H1 (cell line): ENCODE measurements around the gene BMI1. TPM values are rescaled to one million over a fixed set of nuclear protein-coding genes. Genes with fewer than 3 reads are reported as not detected.

ENCODE experiments used
- CTCF ChIA-PET: fragments of 300-600 bp; sonication (Branson Sonifier 250); formaldehyde crosslinking; loops from one replicate; lab custom pipeline; 2021; ENCODE audit not compliant: partially characterized antibody; lab: Charles Lee
- POLR2A ChIA-PET: fragments of 300-600 bp; sonication (Branson Sonifier 250); formaldehyde crosslinking; loops from one replicate; lab custom pipeline; 2021; ENCODE audit warnings: inconsistent platforms; ENCODE audit not compliant: partially characterized antibody; lab: Charles Lee
- DNase-seq, 2 experiments: peaks; one replicate each; pipeline versions ENCODE4 v3.0.0 to v3.0.0-alpha.2; 2010 to 2022; ENCODE audit warnings: low spot score in 2 of 2, low read depth in 1 of 2, mixed read lengths in 1 of 2
- FAIRE-seq: peaks from 2 replicates; lab custom pipeline; 2011; peaks lifted over from hg19 to GRCh38; lab: Jason Lieb, UNC
- H2AFZ ChIP-seq: 2 replicates; pipeline ENCODE4 v1.8.1; 2012; ENCODE audit warnings: low read length, inconsistent platforms
- H2AK5ac ChIP-seq: 2 replicates; pipeline ENCODE4 v1.6.1; 2013; ENCODE audit warnings: low read depth, low read length
- H2BK120ac ChIP-seq: replicated peaks from 2 replicates; pipeline ENCODE3; 2013; ENCODE audit warnings: low read depth, low read length, inconsistent platforms
- H2BK12ac ChIP-seq: 2 replicates; pipeline ENCODE4 v1.6.1; 2013; ENCODE audit warnings: low read depth, low read length
- H2BK15ac ChIP-seq: 2 replicates; pipeline ENCODE4 v1.6.1; 2013; ENCODE audit warnings: low read length
- H2BK20ac ChIP-seq: 2 replicates; pipeline ENCODE4 v1.6.1; 2013; ENCODE audit warnings: low read length
- H2BK5ac ChIP-seq: 2 replicates; pipeline ENCODE4 v1.6.1; 2013; ENCODE audit warnings: low read depth, low read length
- H3K14ac ChIP-seq: 2 replicates; pipeline ENCODE4 v1.6.1; 2013; ENCODE audit warnings: inconsistent platforms; ENCODE audit not compliant: insufficient read length
- H3K18ac ChIP-seq: 2 replicates; pipeline ENCODE4 v1.6.1; 2013; ENCODE audit warnings: low read length; ENCODE audit errors: extremely low read depth
- H3K23ac ChIP-seq: 2 replicates; pipeline ENCODE4 v1.6.1; 2013; ENCODE audit warnings: inconsistent platforms; ENCODE audit not compliant: insufficient read length
- H3K23me2 ChIP-seq: 2 replicates; pipeline ENCODE4 v1.6.1; 2013; ENCODE audit warnings: low read depth, low read length
- H3K27ac ChIP-seq: 2 replicates; pipeline ENCODE4 v1.6.1; 2011; ENCODE audit warnings: low read depth, low read length, inconsistent platforms
- H3K27me3 ChIP-seq, 4 experiments: replicated peaks in 1 of 4; 1 replicate in 1 of 4; 2 replicates in 3 of 4; pipeline versions ENCODE4 v1.6.1 to v1.8.1; 2011 to 2013; ENCODE audit warnings: low read length in 3 of 4, mild to moderate bottlenecking in 3 of 4, inconsistent platforms in 2 of 4, mixed read lengths in 2 of 4, moderate library complexity in 1 of 4; ENCODE audit not compliant: control insufficient read depth in 3 of 4, insufficient read depth in 3 of 4; ENCODE audit errors: extremely low read depth in 1 of 4
- H3K36me3 ChIP-seq, 4 experiments: 2 replicates each; pipeline versions ENCODE4 v1.6.1 to v1.8.1; 2011 to 2013; ENCODE audit warnings: mild to moderate bottlenecking in 4 of 4, low read length in 3 of 4, moderate library complexity in 2 of 4, control low read depth in 1 of 4, inconsistent platforms in 1 of 4; ENCODE audit not compliant: insufficient read depth in 4 of 4, control insufficient read depth in 2 of 4
- H3K4ac ChIP-seq: replicated peaks from 2 replicates; pipeline ENCODE3; 2013; ENCODE audit warnings: low read length, low read depth, mixed read lengths, inconsistent platforms; ENCODE audit not compliant: insufficient read length
- H3K4me1 ChIP-seq, 4 experiments: replicated peaks in 1 of 4; 1 replicate in 1 of 4; 2 replicates in 3 of 4; pipeline versions ENCODE4 v1.6.1 to v1.8.1; 2011 to 2013; ENCODE audit warnings: low read length in 3 of 4, inconsistent platforms in 2 of 4, mixed read lengths in 1 of 4; ENCODE audit not compliant: insufficient read depth in 4 of 4, control insufficient read depth in 3 of 4
- H3K4me2 ChIP-seq, 2 experiments: 2 replicates each; pipeline versions ENCODE4 v1.6.1 to v1.8.1; 2011 to 2013; ENCODE audit warnings: low read depth in 2 of 2, low read length in 2 of 2, control low read depth in 1 of 2, inconsistent platforms in 1 of 2, mild to moderate bottlenecking in 1 of 2; ENCODE audit not compliant: insufficient read depth in 1 of 2
- H3K4me3 ChIP-seq, 4 experiments: fragments of 200-600, 300-600 bp in 1 of 4; sonication (generic), shearing (Covaris generic), sonication (Bioruptor Twin) in 1 of 4; 2 replicates each; pipeline versions ENCODE4 v1.5.1 to v1.8.1; 2011 to 2016; ENCODE audit warnings: low read length in 4 of 4, low read depth in 3 of 4, control low read depth in 2 of 4, inconsistent platforms in 2 of 4, mild to moderate bottlenecking in 2 of 4, mixed read lengths in 1 of 4, moderate library complexity in 1 of 4; ENCODE audit not compliant: insufficient read depth in 2 of 4; ENCODE audit errors: extremely low read depth in 1 of 4
- H3K56ac ChIP-seq: replicated peaks from 2 replicates; pipeline ENCODE3; 2013; ENCODE audit warnings: low read depth, mild to moderate bottlenecking, mixed read lengths, low read length, inconsistent platforms; ENCODE audit not compliant: insufficient read length
- H3K79me1 ChIP-seq: 2 replicates; pipeline ENCODE4 v1.6.1; 2013; ENCODE audit warnings: low read depth, low read length, control low read depth
- H3K79me2 ChIP-seq, 2 experiments: 2 replicates each; pipeline versions ENCODE4 v1.6.1 to v1.8.1; 2012 to 2013; ENCODE audit warnings: low read length in 2 of 2, mild to moderate bottlenecking in 2 of 2, inconsistent platforms in 1 of 2; ENCODE audit not compliant: insufficient read depth in 2 of 2, control insufficient read depth in 1 of 2
- H3K9ac ChIP-seq, 4 experiments: replicated peaks in 1 of 4; 1 replicate in 1 of 4; 2 replicates in 3 of 4; pipeline versions ENCODE4 v1.6.1 to v1.8.1; 2011 to 2013; ENCODE audit warnings: low read depth in 3 of 4, low read length in 3 of 4, control low read depth in 2 of 4, mild to moderate bottlenecking in 2 of 4, moderate library complexity in 2 of 4, inconsistent platforms in 1 of 4; ENCODE audit errors: extremely low read depth in 1 of 4
- H3K9me3 ChIP-seq, 2 experiments: 2 replicates each; pipeline versions ENCODE4 v1.6.1 to v1.8.1; 2012 to 2013; ENCODE audit warnings: mild to moderate bottlenecking in 2 of 2, moderate library complexity in 2 of 2, control low read depth in 1 of 2, inconsistent platforms in 1 of 2, low read depth in 1 of 2, low read length in 1 of 2, mixed read lengths in 1 of 2; ENCODE audit not compliant: insufficient read depth in 2 of 2
- H4K20me1 ChIP-seq, 2 experiments: replicated peaks in 1 of 2; 2 replicates each; pipeline versions ENCODE3 to v1.8.1; 2011 to 2013; ENCODE audit warnings: inconsistent platforms in 2 of 2, low read length in 2 of 2, mild to moderate bottlenecking in 1 of 2; ENCODE audit not compliant: insufficient read depth in 2 of 2, control insufficient read depth in 1 of 2
- H4K5ac ChIP-seq: 2 replicates; pipeline ENCODE4 v1.6.1; 2013; ENCODE audit warnings: low read length, low read depth, mixed read lengths, inconsistent platforms; ENCODE audit not compliant: insufficient read length
- H4K8ac ChIP-seq: 2 replicates; pipeline ENCODE4 v1.8.0; 2013; ENCODE audit warnings: mild to moderate bottlenecking, moderate library complexity, low read length, inconsistent platforms; ENCODE audit not compliant: insufficient read depth; ENCODE audit errors: extremely low read depth
- H4K91ac ChIP-seq: replicated peaks from 2 replicates; pipeline ENCODE3; 2013; ENCODE audit warnings: low read length, mixed read lengths, inconsistent platforms; ENCODE audit not compliant: insufficient read length
- CBX8 ChIP-seq: fragments of 300-800, 300-1000 bp; sonication (generic); IDR thresholded peaks from 2 replicates; pipeline ENCODE4 v1.7.1; 2016; ENCODE audit warnings: low read depth, low read length, borderline replicate concordance
- CEBPB ChIP-seq: IDR thresholded peaks from 2 replicates; pipeline ENCODE4 v1.6.1; 2012; ENCODE audit warnings: low read depth, low read length
- CHD1 ChIP-seq: IDR thresholded peaks from 2 replicates; pipeline ENCODE4 v1.6.1; 2012; ENCODE audit warnings: low read depth, low read length, improper control_type of control experiment
- CHD2 ChIP-seq: IDR thresholded peaks from 2 replicates; pipeline ENCODE4 v1.6.1; 2012; ENCODE audit warnings: low read length, improper control_type of control experiment
- EZH2 ChIP-seq: fragments of 200-600 bp; sonication (generic); IDR thresholded peaks from 2 replicates; pipeline ENCODE4 v1.7.1; 2012; ENCODE audit warnings: low read depth, mild to moderate bottlenecking, moderate library complexity, low read length, inconsistent platforms; ENCODE audit not compliant: severe bottlenecking
- GTF2F1 ChIP-seq: IDR thresholded peaks from 2 replicates; pipeline ENCODE4 v1.6.1; 2012; ENCODE audit warnings: low read depth, low read length, improper control_type of control experiment, borderline replicate concordance
- HDAC6 ChIP-seq: IDR thresholded peaks from one replicate; pipeline ENCODE4 v1.7.1; 2012; ENCODE audit warnings: low read depth, mild to moderate bottlenecking, inconsistent platforms, low read length, moderate library complexity
- POU5F1 ChIP-seq: IDR thresholded peaks from 2 replicates; pipeline ENCODE4 v1.6.1; 2011; ENCODE audit warnings: low read depth, mild to moderate bottlenecking, low read length, moderate library complexity
- RNF2 ChIP-seq: fragments of 200-900, 300-1000 bp; sonication (generic); IDR thresholded peaks from 2 replicates; pipeline ENCODE4 v1.7.1; 2016; ENCODE audit warnings: borderline replicate concordance, low read depth, mild to moderate bottlenecking, antibody characterized with exemption, low read length; ENCODE audit not compliant: poor library complexity, severe bottlenecking; ENCODE audit errors: missing control alignments
- YY1 ChIP-seq: IDR thresholded peaks from 2 replicates; pipeline ENCODE4 v1.6.1; 2011; ENCODE audit warnings: low read depth, mild to moderate bottlenecking, low read length
- ZNF274 ChIP-seq: IDR thresholded peaks from 2 replicates; pipeline ENCODE4 v1.7.0; 2012; ENCODE audit warnings: low read length, borderline replicate concordance; ENCODE audit errors: extremely low read depth
- polyA plus RNA-seq, 7 experiments: library from polyadenylated mRNA; depleted of rRNA in 3 of 7; stranded (reverse) in 5 of 7; unstranded in 2 of 7; fragments of >200 nt in 5 of 7; fragments of 200-250 nt in 2 of 7; gene quantifications; 1 replicate in 5 of 7; 2 replicates in 1 of 7; 4 replicates in 1 of 7; pipeline versions ENCODE4 v1.2.1 to v1.2.3, GENCODE V29; 2011 to 2013; ENCODE audit warnings: missing spikeins in 2 of 7, mixed read lengths in 2 of 7
- total RNA-seq: library from RNA; stranded (reverse); fragmentation: NEBNext Ultra II Directional; extraction: Animal tissue kit (Norgen Biotek cat#: 25700); gene quantifications from 2 replicates; pipeline ENCODE4 v1.2.1, GENCODE V29; 2021
- TF ChIP-seq, protein P1 (sequence below): IDR thresholded peaks from 2 replicates; pipeline ENCODE4 v1.6.1; 2011; ENCODE audit warnings: low read length, improper control_type of control experiment

The BMI1 gene
- total and polyA plus RNA-seq, 2 of the 8 experiments (the other 6 are each of a cell fraction or from before 2014, with no cell fraction given), result 2.8 to 10.7 TPM

DNA sequence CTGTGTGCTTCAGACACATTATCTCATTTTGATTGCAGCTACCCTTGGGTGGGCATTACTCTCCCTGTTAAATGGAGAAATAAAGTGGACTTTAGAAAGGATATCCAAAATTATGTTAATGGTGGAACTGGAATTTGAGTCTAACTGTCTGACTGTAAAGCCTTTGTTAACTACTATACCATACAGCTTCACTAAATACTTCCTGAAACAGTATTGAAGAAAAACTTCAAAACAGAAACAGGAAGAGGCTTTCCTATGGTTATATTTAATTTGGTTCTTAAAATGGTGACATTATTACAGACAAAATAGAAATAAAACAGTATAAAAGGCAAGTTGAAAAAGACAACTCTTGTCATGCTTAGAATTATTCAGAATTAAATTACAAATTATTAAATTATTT, 49.4 kb downstream of the BMI1 start:
- TF ChIP-seq CBX8 (no peak), GTF2F1 (no peak), CHD2 (no peak), ZNF274 (no peak), CEBPB (no peak), RNF2 (no peak), HDAC6 (no peak), EZH2 (no peak), YY1 (no peak), CHD1 (no peak), POU5F1 (no peak)
- TF ChIP-seq, protein P1, sequence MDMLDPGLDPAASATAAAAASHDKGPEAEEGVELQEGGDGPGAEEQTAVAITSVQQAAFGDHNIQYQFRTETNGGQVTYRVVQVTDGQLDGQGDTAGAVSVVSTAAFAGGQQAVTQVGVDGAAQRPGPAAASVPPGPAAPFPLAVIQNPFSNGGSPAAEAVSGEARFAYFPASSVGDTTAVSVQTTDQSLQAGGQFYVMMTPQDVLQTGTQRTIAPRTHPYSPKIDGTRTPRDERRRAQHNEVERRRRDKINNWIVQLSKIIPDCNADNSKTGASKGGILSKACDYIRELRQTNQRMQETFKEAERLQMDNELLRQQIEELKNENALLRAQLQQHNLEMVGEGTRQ, result no peak
- no peak overlapping the region for H4K5ac ChIP-seq
- H4K91ac ChIP-seq, result no peak overlapping the region
- H2BK20ac ChIP-seq, result no peak overlapping the region
- H3K79me1 ChIP-seq, result no peaks in the 10 kb centered on the region
- no peaks in the 10 kb centered on the region for H3K9me3 ChIP-seq
- no peak overlapping the region for H2AK5ac ChIP-seq
- FAIRE-seq, result no peak
- no peak overlapping the region for H3K27ac ChIP-seq
- DNase-seq, result no peak
- no peak overlapping the region for H3K56ac ChIP-seq
- CTCF ChIA-PET, result interaction anchor here (0.6 to 0.8 kb wide), 2 partner anchors 17 to 182 kb away, joined by 3 read pairs; no protein-coding TSS in a partner anchor
- H3K4ac ChIP-seq, result no peak overlapping the region
- no peak overlapping the region for H3K23ac ChIP-seq
- no peak overlapping the region for H2BK15ac ChIP-seq
- no peaks in the 10 kb centered on the region for H3K27me3 ChIP-seq
- H3K4me3 ChIP-seq, result no peak overlapping the region
- no peaks in the 10 kb centered on the region for H3K36me3 ChIP-seq
- no peak overlapping the region for H3K9ac ChIP-seq
- H2BK5ac ChIP-seq, result no peak overlapping the region
- no peak overlapping the region for H4K8ac ChIP-seq
- H2AFZ ChIP-seq, result no peak overlapping the region
- H3K18ac ChIP-seq, result no peak overlapping the region
- no peak overlapping the region for H2BK120ac ChIP-seq
- H3K79me2 ChIP-seq, result no peaks in the 10 kb centered on the region
- no peak overlapping the region for H3K4me2 ChIP-seq
- H3K14ac ChIP-seq, result no peak overlapping the region
- H2BK12ac ChIP-seq, result no peak overlapping the region
- H3K23me2 ChIP-seq, result no peaks in the 10 kb centered on the region
- no peaks in the 10 kb centered on the region for H3K4me1 ChIP-seq
- peaks cover 0 to 1% of the 10 kb centered on the region in 2 experiments for H4K20me1 ChIP-seq
- POLR2A ChIA-PET, result no interaction called here
